ELF-1 (cell line): Measurements from ENCODE around the gene SCUBE1.
A peak's percentile ranks its signal among the peaks of the same experiment; 100 is the strongest.
"Not testable (repeated sequence)": the region's sequence is repeated elsewhere in the genome, so short reads cannot be mapped to it uniquely, and the experiment has no call there.

Experiments
- DNase-seq: peaks from one replicate; pipeline ENCODE4 v3.0.0-alpha.2; 2016; ENCODE audit warnings: low read depth, low spot score

The SCUBE1 gene

GRCh38 chr22:43356881-43357280 lies 13.7 kb upstream of the SCUBE1 start:
- no peak for DNase-seq

- not testable (repeated sequence) for DNase-seq
These were observed 12.5 kb upstream of the SCUBE1 start for GRCh38 chr22:43355688-43356087.

GRCh38 chr22:43351966-43352345 lies 8.8 kb upstream of the SCUBE1 start:
- no peak for DNase-seq

GRCh38 chr22:43349636-43350035 lies 6.5 kb upstream of the SCUBE1 start:
- DNase-seq, result no peak

- peak; percentile 81 for DNase-seq
These were observed 3.4 kb upstream of the SCUBE1 start for GRCh38 chr22:43346521-43346929.

- DNase-seq, result no peak
These were observed 2.7 kb upstream of the SCUBE1 start for GRCh38 chr22:43345761-43346301.

- no peak for DNase-seq
These were observed 2.2 kb upstream of the SCUBE1 start for GRCh38 chr22:43345356-43345755.

GRCh38 chr22:43344520-43344787 lies 1.3 kb upstream of the SCUBE1 start:
- no peak for DNase-seq

GRCh38 chr22:43343670-43344519 lies 723 bp upstream of the SCUBE1 start:
- peak; percentile 42 for DNase-seq

GRCh38 chr22:43342347-43343261 lies 568 bp downstream of the SCUBE1 start:
- no peak for DNase-seq

GRCh38 chr22:43341565-43341964 lies 1.6 kb downstream of the SCUBE1 start:
- no peak for DNase-seq

GRCh38 chr22:43338766-43339345 lies 4.3 kb downstream of the SCUBE1 start:
- DNase-seq, result no peak

- no peak for DNase-seq
These were observed 5.2 kb downstream of the SCUBE1 start for GRCh38 chr22:43337946-43338345.

- no peak for DNase-seq
These were observed 5.8 kb downstream of the SCUBE1 start for GRCh38 chr22:43337385-43337784.

GRCh38 chr22:43334378-43334777 lies 8.8 kb downstream of the SCUBE1 start:
- DNase-seq, result no peak

- no peak for DNase-seq
These were observed 9.2 kb downstream of the SCUBE1 start for GRCh38 chr22:43333978-43334377.

- DNase-seq, result no peak
These were observed 10.0 kb downstream of the SCUBE1 start for GRCh38 chr22:43333156-43333555.

GRCh38 chr22:43331698-43332097 lies 11.5 kb downstream of the SCUBE1 start:
- DNase-seq, result no peak

- DNase-seq, result no peak
These were observed 12.1 kb downstream of the SCUBE1 start for GRCh38 chr22:43331069-43331451.

GRCh38 chr22:43330178-43331068 lies 12.7 kb downstream of the SCUBE1 start:
- DNase-seq, result no peak

- DNase-seq, result no peak
These were observed 14.1 kb downstream of the SCUBE1 start for GRCh38 chr22:43329061-43329460.
